ENCODE measurements around the gene SEL1L3.

SEL1L3 gene

GRCh38 chr4:25830548-25830947 is 32.2 kb downstream of the SEL1L3 start:
- no peak overlapping the region for H3K4me2 ChIP-seq (ENCODE audit: low read length, poor library complexity, severe bottlenecking)
- H2BK5ac ChIP-seq (ENCODE audit: low read depth, low read length, poor library complexity, severe bottlenecking) = no peak overlapping the region
- H2BK12ac ChIP-seq (ENCODE audit: low read length in 2 of 2) = no peak overlapping the region
- H3K4ac ChIP-seq (ENCODE audit: low read depth in 1 of 2, low read length in 2 of 2) = no peak overlapping the region
- H2AFZ ChIP-seq (ENCODE audit: low read depth, low read length) = no peak overlapping the region
- no peak overlapping the region for H4K8ac ChIP-seq (ENCODE audit: low read length)
- no peaks in the 10 kb centered on the region for H3K27me3 ChIP-seq (ENCODE audit: control insufficient read depth in 1 of 2, insufficient read depth in 1 of 2, low read length in 2 of 2)
- DNase-seq = no peak
- no peak overlapping the region for H3K4me3 ChIP-seq (ENCODE audit: insufficient read depth in 1 of 2, low read depth in 1 of 2, low read length in 2 of 2)
- H3K18ac ChIP-seq (ENCODE audit: low read depth in 1 of 2, low read length in 2 of 2) = no peak overlapping the region
- H3K9ac ChIP-seq (ENCODE audit: low read length) = no peak overlapping the region
- H3K23ac ChIP-seq (ENCODE audit: low read length in 2 of 2) = no peak overlapping the region
- WGBS = 82% methylated on average over 4 of the region's 5 CpGs
- no peak overlapping the region for H4K91ac ChIP-seq (ENCODE audit: low read length)
- no peaks in the 10 kb centered on the region for H3K36me3 ChIP-seq (ENCODE audit: control insufficient read depth in 1 of 2, insufficient read depth in 2 of 2, low read depth in 1 of 2, low read length in 2 of 2)
- no peaks in the 10 kb centered on the region for H3K79me1 ChIP-seq (replicated peaks; ENCODE audit: low read length, poor library complexity, severe bottlenecking)
- H3K14ac ChIP-seq (ENCODE audit: low read length in 2 of 2) = no peak overlapping the region
- no peaks in the 10 kb centered on the region for H3K9me3 ChIP-seq (ENCODE audit: control insufficient read depth, low read length)
- no peak overlapping the region for H2AK5ac ChIP-seq (ENCODE audit: low read length, severe bottlenecking)
- no peak overlapping the region for H3K27ac ChIP-seq (ENCODE audit: low read length, poor library complexity, severe bottlenecking)
- H2BK15ac ChIP-seq (ENCODE audit: low read depth, poor library complexity, severe bottlenecking) = no peak overlapping the region
- H2BK120ac ChIP-seq (ENCODE audit: low read depth, low read length) = no peak overlapping the region
- no peaks in the 10 kb centered on the region for H3K4me1 ChIP-seq (ENCODE audit: control insufficient read depth, insufficient read depth, low read depth, low read length)

- Histone ChIP-seq H4K8ac (ENCODE audit: low read length) (no peak overlapping the region), H3K23ac (ENCODE audit: low read length in 2 of 2) (no peak overlapping the region), H3K18ac (ENCODE audit: low read depth in 1 of 2, low read length in 2 of 2) (no peak overlapping the region), H3K14ac (ENCODE audit: low read length in 2 of 2) (no peak overlapping the region), H3K4me1 (ENCODE audit: control insufficient read depth, insufficient read depth, low read depth, low read length) (no peaks in the 10 kb centered on the region), H2AFZ (ENCODE audit: low read depth, low read length) (no peak overlapping the region), H2BK12ac (ENCODE audit: low read length in 2 of 2) (no peak overlapping the region), H3K27ac (ENCODE audit: low read length, poor library complexity, severe bottlenecking) (no peak overlapping the region), H3K9ac (ENCODE audit: low read length) (no peak overlapping the region), H4K91ac (ENCODE audit: low read length) (no peak overlapping the region), H3K4me2 (ENCODE audit: low read length, poor library complexity, severe bottlenecking) (no peak overlapping the region), H3K4ac (ENCODE audit: low read depth in 1 of 2, low read length in 2 of 2) (no peak overlapping the region), H2BK15ac (ENCODE audit: low read depth, poor library complexity, severe bottlenecking) (no peak overlapping the region), H2BK5ac (ENCODE audit: low read depth, low read length, poor library complexity, severe bottlenecking) (no peak overlapping the region), H2BK120ac (ENCODE audit: low read depth, low read length) (no peak overlapping the region), H2AK5ac (ENCODE audit: low read length, severe bottlenecking) (no peak overlapping the region), H3K9me3 (ENCODE audit: control insufficient read depth, low read length) (no peaks in the 10 kb centered on the region), H3K4me3 (ENCODE audit: insufficient read depth in 1 of 2, low read depth in 1 of 2, low read length in 2 of 2) (no peak overlapping the region), H3K79me1 (replicated peaks; ENCODE audit: low read length, poor library complexity, severe bottlenecking) (no peaks in the 10 kb centered on the region), H3K27me3 (ENCODE audit: control insufficient read depth in 1 of 2, insufficient read depth in 1 of 2, low read length in 2 of 2) (no peaks in the 10 kb centered on the region), H3K36me3 (ENCODE audit: control insufficient read depth in 1 of 2, insufficient read depth in 2 of 2, low read depth in 1 of 2, low read length in 2 of 2) (no peaks in the 10 kb centered on the region)
- no peak for DNase-seq
- WGBS = 91% methylated on average over 4 of the region's 4 CpGs
These were observed 34.9 kb downstream of the SEL1L3 start for GRCh38 chr4:25827897-25828296.

GRCh38 chr4:25827373-25827772 is 35.4 kb downstream of the SEL1L3 start:
- 94% methylated on average over 3 of the region's 4 CpGs for WGBS
- Histone ChIP-seq H3K9ac (ENCODE audit: low read length) (no peak overlapping the region), H3K9me3 (ENCODE audit: control insufficient read depth, low read length) (no peaks in the 10 kb centered on the region), H2BK120ac (ENCODE audit: low read depth, low read length) (no peak overlapping the region), H3K79me1 (replicated peaks; ENCODE audit: low read length, poor library complexity, severe bottlenecking) (no peaks in the 10 kb centered on the region), H4K8ac (ENCODE audit: low read length) (no peak overlapping the region), H3K4me1 (ENCODE audit: control insufficient read depth, insufficient read depth, low read depth, low read length) (no peaks in the 10 kb centered on the region), H4K91ac (ENCODE audit: low read length) (no peak overlapping the region), H3K18ac (ENCODE audit: low read depth in 1 of 2, low read length in 2 of 2) (no peak overlapping the region), H2AFZ (ENCODE audit: low read depth, low read length) (no peak overlapping the region), H3K23ac (ENCODE audit: low read length in 2 of 2) (no peak overlapping the region), H3K4ac (ENCODE audit: low read depth in 1 of 2, low read length in 2 of 2) (no peak overlapping the region), H3K4me3 (ENCODE audit: insufficient read depth in 1 of 2, low read depth in 1 of 2, low read length in 2 of 2) (no peak overlapping the region), H2AK5ac (ENCODE audit: low read length, severe bottlenecking) (no peak overlapping the region), H2BK5ac (ENCODE audit: low read depth, low read length, poor library complexity, severe bottlenecking) (no peak overlapping the region), H3K27me3 (ENCODE audit: control insufficient read depth in 1 of 2, insufficient read depth in 1 of 2, low read length in 2 of 2) (no peaks in the 10 kb centered on the region), H3K4me2 (ENCODE audit: low read length, poor library complexity, severe bottlenecking) (no peak overlapping the region), H3K27ac (ENCODE audit: low read length, poor library complexity, severe bottlenecking) (no peak overlapping the region), H2BK12ac (ENCODE audit: low read length in 2 of 2) (no peak overlapping the region), H3K14ac (ENCODE audit: low read length in 2 of 2) (no peak overlapping the region), H3K36me3 (ENCODE audit: control insufficient read depth in 1 of 2, insufficient read depth in 2 of 2, low read depth in 1 of 2, low read length in 2 of 2) (no peaks in the 10 kb centered on the region), H2BK15ac (ENCODE audit: low read depth, poor library complexity, severe bottlenecking) (no peak overlapping the region)
- no peak for DNase-seq

GRCh38 chr4:25826074-25826752 is 36.6 kb downstream of the SEL1L3 start:
- Histone ChIP-seq H4K91ac (ENCODE audit: low read length) (no peak overlapping the region), H3K4me3 (ENCODE audit: insufficient read depth in 1 of 2, low read depth in 1 of 2, low read length in 2 of 2) (no peak overlapping the region), H3K79me1 (replicated peaks; ENCODE audit: low read length, poor library complexity, severe bottlenecking) (no peaks in the 10 kb centered on the region), H3K18ac (ENCODE audit: low read depth in 1 of 2, low read length in 2 of 2) (no peak overlapping the region), H4K8ac (ENCODE audit: low read length) (no peak overlapping the region), H2BK120ac (ENCODE audit: low read depth, low read length) (no peak overlapping the region), H2BK12ac (ENCODE audit: low read length in 2 of 2) (no peak overlapping the region), H2BK5ac (ENCODE audit: low read depth, low read length, poor library complexity, severe bottlenecking) (no peak overlapping the region), H2AK5ac (ENCODE audit: low read length, severe bottlenecking) (no peak overlapping the region), H3K14ac (ENCODE audit: low read length in 2 of 2) (no peak overlapping the region), H3K4me2 (ENCODE audit: low read length, poor library complexity, severe bottlenecking) (no peak overlapping the region), H3K4ac (ENCODE audit: low read depth in 1 of 2, low read length in 2 of 2) (no peak overlapping the region), H3K27ac (ENCODE audit: low read length, poor library complexity, severe bottlenecking) (no peak overlapping the region), H3K9me3 (ENCODE audit: control insufficient read depth, low read length) (no peaks in the 10 kb centered on the region), H2AFZ (ENCODE audit: low read depth, low read length) (no peak overlapping the region), H3K36me3 (ENCODE audit: control insufficient read depth in 1 of 2, insufficient read depth in 2 of 2, low read depth in 1 of 2, low read length in 2 of 2) (no peaks in the 10 kb centered on the region), H2BK15ac (ENCODE audit: low read depth, poor library complexity, severe bottlenecking) (no peak overlapping the region), H3K23ac (ENCODE audit: low read length in 2 of 2) (no peak overlapping the region), H3K9ac (ENCODE audit: low read length) (no peak overlapping the region), H3K27me3 (ENCODE audit: control insufficient read depth in 1 of 2, insufficient read depth in 1 of 2, low read length in 2 of 2) (no peaks in the 10 kb centered on the region), H3K4me1 (ENCODE audit: control insufficient read depth, insufficient read depth, low read depth, low read length) (no peaks in the 10 kb centered on the region)
- 96% methylated on average over 9 of the region's 10 CpGs for WGBS
- DNase-seq = no peak

Measured in mesenchymal stem cell (in vitro differentiated cells and primary cell).